Stomach smooth muscle (tissue), 2 donors: ENCODE results near the gene CLN5.

Source experiments
- H3K27ac ChIP-seq: one replicate; pipeline ENCODE4 v1.7.0; 2013; ENCODE audit warnings: mild to moderate bottlenecking, low read length, inconsistent platforms
- H3K27me3 ChIP-seq, 2 donors: one replicate each; pipeline ENCODE4 v1.7.0; 2013; ENCODE audit warnings: low read length in 2 of 2; ENCODE audit not compliant: insufficient read depth in 2 of 2, control insufficient read depth in 1 of 2
- H3K36me3 ChIP-seq, 2 donors: one replicate each; pipeline ENCODE4 v1.7.0; 2013; ENCODE audit warnings: low read length in 2 of 2; ENCODE audit not compliant: control insufficient read depth in 2 of 2, insufficient read depth in 2 of 2
- H3K4me1 ChIP-seq: one replicate; pipeline ENCODE4 v1.7.0; 2013; ENCODE audit warnings: low read length; ENCODE audit not compliant: control insufficient read depth, insufficient read depth
- H3K4me3 ChIP-seq, 2 donors: one replicate each; pipeline ENCODE4 v1.7.0; 2013; ENCODE audit warnings: low read length in 2 of 2
- H3K9ac ChIP-seq, 2 donors: one replicate each; pipeline ENCODE4 v1.7.0; 2013; ENCODE audit warnings: low read length in 2 of 2, mild to moderate bottlenecking in 1 of 2
- H3K9me3 ChIP-seq, 2 donors: one replicate each; pipeline ENCODE4 v1.7.0; 2013; ENCODE audit warnings: low read length in 2 of 2; ENCODE audit not compliant: control insufficient read depth in 2 of 2
- donor health status: healthy.
- donor health status: Pancreatic carcinoma.

CLN5 gene

GRCh38 chr13:77019756-77020155 is 27.9 kb downstream of the CLN5 start:
- H3K4me1 ChIP-seq: peaks cover 9% of the 10 kb centered on the region
- H3K27ac ChIP-seq: no peak overlapping the region
- no peaks in the 10 kb centered on the region for H3K27me3 ChIP-seq
- no peak overlapping the region for H3K9ac ChIP-seq
- no peaks in the 10 kb centered on the region for H3K9me3 ChIP-seq
- peaks cover 2 to 18% of the 10 kb centered on the region in 2 donors for H3K36me3 ChIP-seq
- no peak overlapping the region for H3K4me3 ChIP-seq

- no peaks in the 10 kb centered on the region for H3K9me3 ChIP-seq
- no peak overlapping the region for H3K4me3 ChIP-seq
- H3K27ac ChIP-seq: no peak overlapping the region
- H3K4me1 ChIP-seq: peaks cover 14% of the 10 kb centered on the region
- no peaks in the 10 kb centered on the region for H3K27me3 ChIP-seq
- no peak overlapping the region for H3K9ac ChIP-seq
- H3K36me3 ChIP-seq: peaks cover under 1 to 3% of the 10 kb centered on the region in 2 donors
Observed at GRCh38 chr13:77022341-77022740, 30.5 kb downstream of the CLN5 start.

- Histone ChIP-seq H3K27me3 (no peaks in the 10 kb centered on the region), H3K4me1 (peaks cover 11% of the 10 kb centered on the region), H3K36me3 (no peaks in the 10 kb centered on the region), H3K9ac (peak overlapping the region; percentile 74 to 83), H3K9me3 (no peaks in the 10 kb centered on the region), H3K27ac (peak overlapping the region; percentile 80), H3K4me3 (peak overlapping the region; percentile 80 to 90)
Observed at GRCh38 chr13:77026255-77026860, 34.5 kb downstream of the CLN5 start.

GRCh38 chr13:77026861-77027621 is 35.2 kb downstream of the CLN5 start, which contains the start of gene FBXL3:
TSS of gene FBXL3 (minus strand) at chr13:77027159. CDS start at chr13:77021860, 5,299 bp downstream.
- peak within 1 kb of the TSS; percentile 80 for H3K27ac ChIP-seq
- H3K9me3 ChIP-seq: no peaks in the 10 kb centered on the region
- H3K9ac ChIP-seq: peak within 1 kb of the TSS; percentile 84 to 85
- H3K4me3 ChIP-seq: peak within 1 kb of the TSS; percentile 83 to 90
- H3K4me1 ChIP-seq: peaks cover 11% of the 10 kb centered on the region
- H3K36me3 ChIP-seq: no peaks in the 10 kb centered on the region
- no peaks in the 10 kb centered on the region for H3K27me3 ChIP-seq

GRCh38 chr13:77028202-77028601 is 36.3 kb downstream of the CLN5 start:
- Histone ChIP-seq H3K9me3 (no peaks in the 10 kb centered on the region), H3K4me1 (peaks cover 5% of the 10 kb centered on the region), H3K4me3 (peak overlapping the region; percentile 83 to 90), H3K36me3 (no peaks in the 10 kb centered on the region), H3K27ac (no peak overlapping the region), H3K9ac (peak overlapping the region in 1 of 2 donors; percentile 84), H3K27me3 (no peaks in the 10 kb centered on the region)

- H3K27ac ChIP-seq: no peak overlapping the region
- H3K36me3 ChIP-seq: no peaks in the 10 kb centered on the region
- no peaks in the 10 kb centered on the region for H3K9me3 ChIP-seq
- no peak overlapping the region for H3K9ac ChIP-seq
- peaks cover 4% of the 10 kb centered on the region for H3K4me1 ChIP-seq
- H3K4me3 ChIP-seq: no peak overlapping the region
- no peaks in the 10 kb centered on the region for H3K27me3 ChIP-seq
Observed at GRCh38 chr13:77029436-77029835, 37.6 kb downstream of the CLN5 start.

GRCh38 chr13:77031656-77032243 is 39.9 kb downstream of the CLN5 start:
- Histone ChIP-seq H3K4me3 (no peak overlapping the region), H3K36me3 (no peaks in the 10 kb centered on the region), H3K9ac (no peak overlapping the region), H3K27ac (no peak overlapping the region), H3K27me3 (no peaks in the 10 kb centered on the region), H3K9me3 (no peaks in the 10 kb centered on the region), H3K4me1 (no peaks in the 10 kb centered on the region)

- Histone ChIP-seq H3K36me3 (no peaks in the 10 kb centered on the region), H3K9ac (no peak overlapping the region), H3K4me3 (no peak overlapping the region), H3K4me1 (no peaks in the 10 kb centered on the region), H3K9me3 (no peaks in the 10 kb centered on the region), H3K27ac (no peak overlapping the region), H3K27me3 (no peaks in the 10 kb centered on the region)
Observed at GRCh38 chr13:77033717-77034302, 41.9 kb downstream of the CLN5 start.

GRCh38 chr13:77034881-77035280 is 43.0 kb downstream of the CLN5 start:
- Histone ChIP-seq H3K27me3 (no peaks in the 10 kb centered on the region), H3K4me1 (no peaks in the 10 kb centered on the region), H3K36me3 (no peaks in the 10 kb centered on the region), H3K9me3 (no peaks in the 10 kb centered on the region), H3K9ac (no peak overlapping the region), H3K27ac (no peak overlapping the region), H3K4me3 (no peak overlapping the region)

- Histone ChIP-seq H3K36me3 (no peaks in the 10 kb centered on the region), H3K4me1 (no peaks in the 10 kb centered on the region), H3K27ac (no peak overlapping the region), H3K27me3 (no peaks in the 10 kb centered on the region), H3K9me3 (no peaks in the 10 kb centered on the region), H3K4me3 (no peak overlapping the region), H3K9ac (no peak overlapping the region)
Observed at GRCh38 chr13:77036279-77036678, 44.4 kb downstream of the CLN5 start.
